DOHH2 (cell line): ENCODE results near the gene PHC3.

Experiments
- EZH2phosphoT487 ChIP-seq: fragments of 200-600 bp; sonication (generic); IDR thresholded peaks from 2 replicates; pipeline ENCODE4 v1.6.1; 2017; ENCODE audit warnings: borderline replicate concordance, mild to moderate bottlenecking, antibody characterized with exemption, low read length, moderate library complexity, mixed read lengths
- TF ChIP-seq, protein P1 (sequence below): fragments of 200-600 bp; sonication (generic); IDR thresholded peaks from one replicate; pipeline ENCODE4 v1.5.1; 2014; ENCODE audit warnings: antibody characterized with exemption, mild to moderate bottlenecking, low read depth, low read length; ENCODE audit not compliant: poor library complexity, severe bottlenecking

DNA sequence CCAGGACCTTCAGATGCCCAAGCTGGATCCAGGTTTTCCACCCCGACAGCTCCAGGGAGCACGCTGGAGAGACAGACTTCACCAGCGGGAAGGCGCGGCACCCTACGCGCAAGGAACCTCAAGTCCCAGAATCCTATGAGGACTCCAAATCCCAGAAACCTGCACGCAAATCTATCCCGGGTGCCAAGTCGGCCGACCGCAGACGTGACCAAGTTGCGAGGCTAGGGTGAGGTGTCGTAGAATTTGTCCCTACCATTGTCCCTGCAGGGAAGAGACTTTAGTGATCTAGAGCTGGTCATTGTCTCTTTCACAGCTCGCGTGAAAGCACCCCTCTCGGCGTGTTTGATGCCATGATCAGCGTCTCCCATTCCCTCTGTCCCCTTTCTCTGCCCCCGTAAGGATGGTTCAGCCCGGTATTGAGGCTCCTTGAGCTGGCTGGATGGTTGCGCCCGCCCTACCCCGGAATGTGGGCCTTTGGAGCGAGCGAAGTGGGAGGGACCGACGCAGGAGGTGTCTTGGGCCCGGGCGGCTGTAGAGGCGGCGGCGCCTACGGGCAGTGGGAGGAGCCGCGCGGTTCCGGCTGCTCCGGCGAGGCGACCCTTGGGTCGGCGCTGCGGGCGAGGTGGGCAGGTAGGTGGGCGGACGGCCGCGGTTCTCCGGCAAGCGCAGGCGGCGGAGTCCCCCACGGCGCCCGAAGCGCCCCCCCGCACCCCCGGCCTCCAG is 40.6 kb upstream of the PHC3 start, which contains the start of gene PRKCI:
- TF ChIP-seq, protein P1, sequence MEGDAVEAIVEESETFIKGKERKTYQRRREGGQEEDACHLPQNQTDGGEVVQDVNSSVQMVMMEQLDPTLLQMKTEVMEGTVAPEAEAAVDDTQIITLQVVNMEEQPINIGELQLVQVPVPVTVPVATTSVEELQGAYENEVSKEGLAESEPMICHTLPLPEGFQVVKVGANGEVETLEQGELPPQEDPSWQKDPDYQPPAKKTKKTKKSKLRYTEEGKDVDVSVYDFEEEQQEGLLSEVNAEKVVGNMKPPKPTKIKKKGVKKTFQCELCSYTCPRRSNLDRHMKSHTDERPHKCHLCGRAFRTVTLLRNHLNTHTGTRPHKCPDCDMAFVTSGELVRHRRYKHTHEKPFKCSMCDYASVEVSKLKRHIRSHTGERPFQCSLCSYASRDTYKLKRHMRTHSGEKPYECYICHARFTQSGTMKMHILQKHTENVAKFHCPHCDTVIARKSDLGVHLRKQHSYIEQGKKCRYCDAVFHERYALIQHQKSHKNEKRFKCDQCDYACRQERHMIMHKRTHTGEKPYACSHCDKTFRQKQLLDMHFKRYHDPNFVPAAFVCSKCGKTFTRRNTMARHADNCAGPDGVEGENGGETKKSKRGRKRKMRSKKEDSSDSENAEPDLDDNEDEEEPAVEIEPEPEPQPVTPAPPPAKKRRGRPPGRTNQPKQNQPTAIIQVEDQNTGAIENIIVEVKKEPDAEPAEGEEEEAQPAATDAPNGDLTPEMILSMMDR, result no peak
- no peak for TF ChIP-seq EZH2phosphoT487
